Epithelial cell of prostate (primary cell): ENCODE results near the gene C1orf116.

Experiments
- DNase-seq: peaks from one replicate; pipeline ENCODE4 v3.0.0-alpha.2; 2011; ENCODE audit warnings: low read depth, low spot score
- H3K27ac ChIP-seq: fragments of 450-650 bp; 2 replicates; pipeline ENCODE4 v1.5.1; 2017; ENCODE audit warnings: mild to moderate bottlenecking

The C1orf116 gene

GRCh38 chr1:206969090-206969489 lies 63.5 kb downstream of the C1orf116 start:
- no peak for DNase-seq
- H3K27ac ChIP-seq: no peak overlapping the region
